ENCODE data around the gene MAGEB16. TPM values are rescaled to one million over a fixed set of nuclear protein-coding genes. Genes with fewer than 3 reads are reported as not detected.

MAGEB16 gene
- total RNA-seq (2021) (not detected in 3 replicates), Bru-seq, nascent RNA (not detected)
- long read RNA-seq, experiment 1: 0 reads
- long read RNA-seq, experiment 2: 0 reads
- long read RNA-seq, experiment 3: 0 reads

GRCh38 chrX:35798042-35798441, at the start of gene MAGEB16:
MAGEB16 (plus strand) TSS chrX:35798342; CDS start chrX:35802197, 3,855 bp downstream.
- no peaks in the 10 kb centered on the region for H3K9me3 Mint-ChIP-seq
- H3K4me3 Mint-ChIP-seq: no peak within 1 kb of the TSS
- no peaks in the 10 kb centered on the region for H3K4me1 Mint-ChIP-seq
- no peak for TF ChIP-seq ZNF121 (CRISPR knock-in tag; IDR thresholded peaks at IDR 0.05)
- no peak for TF ChIP-seq TP53 (CRISPR knock-in tag; IDR thresholded peaks at IDR 0.05)
- TF ChIP-seq FOXJ3 (CRISPR knock-in tag; IDR thresholded peaks at IDR 0.05; ENCODE audit: borderline replicate concordance): no peak
- TF ChIP-seq, protein P1, sequence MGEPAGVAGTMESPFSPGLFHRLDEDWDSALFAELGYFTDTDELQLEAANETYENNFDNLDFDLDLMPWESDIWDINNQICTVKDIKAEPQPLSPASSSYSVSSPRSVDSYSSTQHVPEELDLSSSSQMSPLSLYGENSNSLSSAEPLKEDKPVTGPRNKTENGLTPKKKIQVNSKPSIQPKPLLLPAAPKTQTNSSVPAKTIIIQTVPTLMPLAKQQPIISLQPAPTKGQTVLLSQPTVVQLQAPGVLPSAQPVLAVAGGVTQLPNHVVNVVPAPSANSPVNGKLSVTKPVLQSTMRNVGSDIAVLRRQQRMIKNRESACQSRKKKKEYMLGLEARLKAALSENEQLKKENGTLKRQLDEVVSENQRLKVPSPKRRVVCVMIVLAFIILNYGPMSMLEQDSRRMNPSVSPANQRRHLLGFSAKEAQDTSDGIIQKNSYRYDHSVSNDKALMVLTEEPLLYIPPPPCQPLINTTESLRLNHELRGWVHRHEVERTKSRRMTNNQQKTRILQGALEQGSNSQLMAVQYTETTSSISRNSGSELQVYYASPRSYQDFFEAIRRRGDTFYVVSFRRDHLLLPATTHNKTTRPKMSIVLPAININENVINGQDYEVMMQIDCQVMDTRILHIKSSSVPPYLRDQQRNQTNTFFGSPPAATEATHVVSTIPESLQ (CRISPR knock-in tag; IDR thresholded peaks at IDR 0.05): no peak
- no peak for TF ChIP-seq ZMAT4 (CRISPR knock-in tag; IDR thresholded peaks at IDR 0.05)
- no peak for TF ChIP-seq OVOL2 (CRISPR knock-in tag; IDR thresholded peaks at IDR 0.05; ENCODE audit: borderline replicate concordance)
- no peak for TF ChIP-seq CDX4 (CRISPR knock-in tag; IDR thresholded peaks at IDR 0.05; ENCODE audit: borderline replicate concordance)
- TF ChIP-seq ZNF138 (CRISPR knock-in tag; conservative IDR thresholded peaks at IDR 0.05): no peak
- H3K27ac Mint-ChIP-seq: no peak within 1 kb of the TSS
- ChIA-PET POLR2A (no interaction called here), CTCF (no interaction called here)
- ATAC-seq: no peak
- DNase-seq (ENCODE audit: low spot score): no peak
- no peaks in the 10 kb centered on the region for H3K27me3 Mint-ChIP-seq (ENCODE audit: low read depth)
- H3K36me3 Mint-ChIP-seq: no peaks in the 10 kb centered on the region

DNA sequence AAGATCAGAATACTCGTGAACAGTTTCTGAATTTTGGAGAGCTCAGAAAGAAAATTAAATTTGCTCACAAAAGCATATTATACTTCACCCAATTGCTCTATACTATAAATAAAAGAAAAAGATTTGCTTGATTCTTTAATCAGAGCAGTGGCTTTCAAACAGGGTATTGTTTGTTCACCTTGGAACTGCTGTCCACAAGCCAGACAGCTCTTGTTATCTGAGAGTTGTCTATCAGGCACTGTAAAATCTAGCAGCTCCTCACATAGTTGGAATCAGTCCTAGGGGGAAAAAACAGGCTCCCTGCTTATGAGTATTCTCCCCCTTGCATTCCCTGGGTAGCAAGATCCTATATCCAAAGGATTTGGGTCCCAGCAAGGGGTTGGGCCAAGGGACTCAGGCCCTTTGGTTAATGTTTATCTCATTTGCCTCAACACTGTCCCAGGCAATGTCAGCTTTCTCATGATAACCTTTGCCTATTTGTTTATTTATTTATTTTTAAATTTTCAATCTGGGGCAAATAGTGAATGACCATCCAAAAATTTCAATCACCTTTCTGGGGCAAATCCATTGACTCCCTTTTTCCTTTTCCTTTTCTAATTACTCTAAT, 24.1 kb upstream of the MAGEB16 start:
- H3K27ac Mint-ChIP-seq: no peak overlapping the region
- ChIA-PET POLR2A (no interaction called here), CTCF (no interaction called here)
- no peaks in the 10 kb centered on the region for H3K4me1 Mint-ChIP-seq
- no peaks in the 10 kb centered on the region for H3K9me3 Mint-ChIP-seq
- TF ChIP-seq, protein P2, sequence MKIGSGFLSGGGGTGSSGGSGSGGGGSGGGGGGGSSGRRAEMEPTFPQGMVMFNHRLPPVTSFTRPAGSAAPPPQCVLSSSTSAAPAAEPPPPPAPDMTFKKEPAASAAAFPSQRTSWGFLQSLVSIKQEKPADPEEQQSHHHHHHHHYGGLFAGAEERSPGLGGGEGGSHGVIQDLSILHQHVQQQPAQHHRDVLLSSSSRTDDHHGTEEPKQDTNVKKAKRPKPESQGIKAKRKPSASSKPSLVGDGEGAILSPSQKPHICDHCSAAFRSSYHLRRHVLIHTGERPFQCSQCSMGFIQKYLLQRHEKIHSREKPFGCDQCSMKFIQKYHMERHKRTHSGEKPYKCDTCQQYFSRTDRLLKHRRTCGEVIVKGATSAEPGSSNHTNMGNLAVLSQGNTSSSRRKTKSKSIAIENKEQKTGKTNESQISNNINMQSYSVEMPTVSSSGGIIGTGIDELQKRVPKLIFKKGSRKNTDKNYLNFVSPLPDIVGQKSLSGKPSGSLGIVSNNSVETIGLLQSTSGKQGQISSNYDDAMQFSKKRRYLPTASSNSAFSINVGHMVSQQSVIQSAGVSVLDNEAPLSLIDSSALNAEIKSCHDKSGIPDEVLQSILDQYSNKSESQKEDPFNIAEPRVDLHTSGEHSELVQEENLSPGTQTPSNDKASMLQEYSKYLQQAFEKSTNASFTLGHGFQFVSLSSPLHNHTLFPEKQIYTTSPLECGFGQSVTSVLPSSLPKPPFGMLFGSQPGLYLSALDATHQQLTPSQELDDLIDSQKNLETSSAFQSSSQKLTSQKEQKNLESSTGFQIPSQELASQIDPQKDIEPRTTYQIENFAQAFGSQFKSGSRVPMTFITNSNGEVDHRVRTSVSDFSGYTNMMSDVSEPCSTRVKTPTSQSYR (CRISPR knock-in tag; IDR thresholded peaks at IDR 0.05): no peak
- no peak for TF ChIP-seq SMAD4 (CRISPR knock-in tag; IDR thresholded peaks at IDR 0.05)
- TF ChIP-seq ZNF138 (CRISPR knock-in tag; conservative IDR thresholded peaks at IDR 0.05): no peak
- TF ChIP-seq ATF2 (CRISPR knock-in tag; IDR thresholded peaks at IDR 0.05; ENCODE audit: borderline replicate concordance, low read depth): no peak
- TF ChIP-seq ATF1 (CRISPR knock-in tag; IDR thresholded peaks at IDR 0.05): no peak
- no peak for TF ChIP-seq ATF3 (CRISPR knock-in tag; conservative IDR thresholded peaks at IDR 0.05)
- TF ChIP-seq, protein P3, sequence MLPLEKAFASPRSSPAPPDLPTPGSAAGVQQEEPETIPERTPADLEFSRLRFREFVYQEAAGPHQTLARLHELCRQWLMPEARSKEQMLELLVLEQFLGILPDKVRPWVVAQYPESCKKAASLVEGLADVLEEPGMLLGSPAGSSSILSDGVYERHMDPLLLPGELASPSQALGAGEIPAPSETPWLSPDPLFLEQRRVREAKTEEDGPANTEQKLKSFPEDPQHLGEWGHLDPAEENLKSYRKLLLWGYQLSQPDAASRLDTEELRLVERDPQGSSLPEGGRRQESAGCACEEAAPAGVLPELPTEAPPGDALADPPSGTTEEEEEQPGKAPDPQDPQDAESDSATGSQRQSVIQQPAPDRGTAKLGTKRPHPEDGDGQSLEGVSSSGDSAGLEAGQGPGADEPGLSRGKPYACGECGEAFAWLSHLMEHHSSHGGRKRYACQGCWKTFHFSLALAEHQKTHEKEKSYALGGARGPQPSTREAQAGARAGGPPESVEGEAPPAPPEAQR (CRISPR knock-in tag; IDR thresholded peaks at IDR 0.05): no peak
- TF ChIP-seq KAT7 (CRISPR knock-in tag; IDR thresholded peaks at IDR 0.05; ENCODE audit: borderline replicate concordance): no peak
- TF ChIP-seq RORB (CRISPR knock-in tag; IDR thresholded peaks at IDR 0.05): no peak
- TF ChIP-seq TCF7 (CRISPR knock-in tag; IDR thresholded peaks at IDR 0.05; ENCODE audit: low read depth): no peak
- TF ChIP-seq SMAD3 (CRISPR knock-in tag; IDR thresholded peaks at IDR 0.05; ENCODE audit: borderline replicate concordance): no peak
- no peak for TF ChIP-seq NR1H2 (CRISPR knock-in tag; IDR thresholded peaks at IDR 0.05)
- no peak for TF ChIP-seq TP53 (CRISPR knock-in tag; IDR thresholded peaks at IDR 0.05)
- no peak for TF ChIP-seq ZMAT4 (CRISPR knock-in tag; IDR thresholded peaks at IDR 0.05)
- no peak for TF ChIP-seq ELF4 (CRISPR knock-in tag; IDR thresholded peaks at IDR 0.05; ENCODE audit: low read depth)
- no peak for TF ChIP-seq NFYB (CRISPR knock-in tag; conservative IDR thresholded peaks at IDR 0.05; ENCODE audit: low read depth)
- no peak for TF ChIP-seq IRF1 (CRISPR knock-in tag; IDR thresholded peaks at IDR 0.05)
- TF ChIP-seq EMX1 (CRISPR knock-in tag; IDR thresholded peaks at IDR 0.05): no peak
- TF ChIP-seq CREM (CRISPR knock-in tag; IDR thresholded peaks at IDR 0.05): no peak
- no peak overlapping the region for H3K4me3 Mint-ChIP-seq
- no peaks in the 10 kb centered on the region for H3K27me3 Mint-ChIP-seq (ENCODE audit: low read depth)
- DNase-seq (ENCODE audit: low spot score) (no peak), ATAC-seq (no peak)
- H3K36me3 Mint-ChIP-seq: no peaks in the 10 kb centered on the region

Measured in WTC11 (cell line).